Measurements from ENCODE around the gene BDH1. TPM values are rescaled to one million over a fixed set of nuclear protein-coding genes. Genes with fewer than 3 reads are reported as not detected.

The BDH1 gene
- total RNA-seq, 1 donor from 2014 or later, result 32.2 TPM

DNA sequence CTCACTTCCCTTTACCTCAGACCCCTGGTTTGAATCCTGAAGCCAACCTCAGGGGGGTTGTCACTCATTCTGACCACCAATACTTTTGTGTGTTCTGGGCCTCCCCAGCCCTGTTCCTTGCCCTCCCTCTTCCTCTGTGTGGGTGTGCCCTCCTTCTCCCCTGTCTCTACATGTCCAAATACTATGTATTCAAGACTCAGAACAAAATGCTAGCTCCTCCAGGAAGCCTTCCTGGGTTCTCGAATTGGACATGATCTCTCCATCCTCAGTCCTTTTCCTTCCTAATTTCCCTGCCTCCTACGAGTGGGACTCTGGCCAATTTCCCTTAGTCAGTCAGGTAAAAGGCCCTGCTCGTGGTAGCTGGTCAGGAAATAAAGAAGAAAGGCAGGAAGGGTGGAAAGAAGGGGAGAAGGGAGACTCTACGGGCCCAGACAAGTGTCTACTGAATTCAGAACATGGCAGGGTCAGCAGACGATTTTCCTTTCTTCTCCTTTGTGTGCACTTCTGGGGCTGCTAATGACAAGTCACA lies 79.7 kb downstream of the BDH1 start:
- TF ChIP-seq CTCF (conservative IDR thresholded peaks at IDR 0.05), result no peak
- Mint-ChIP-seq H3K27ac (ENCODE audit: unreplicated experiment) (peak overlapping the region; percentile 22), H3K4me3 (no peak overlapping the region), H3K27me3 (ENCODE audit: low read depth) (no peaks in the 10 kb centered on the region), H3K36me3 (ENCODE audit: low read depth) (no peaks in the 10 kb centered on the region), H3K4me1 (peaks cover 38% of the 10 kb centered on the region), H3K9me3 (peaks cover 2% of the 10 kb centered on the region)
- no peak for DNase-seq (ENCODE audit: low read depth, low spot score)

GRCh38 chr3:197475514-197475913 lies 80.3 kb downstream of the BDH1 start:
- Mint-ChIP-seq H3K4me1 (peaks cover 44% of the 10 kb centered on the region), H3K4me3 (no peak overlapping the region), H3K27me3 (ENCODE audit: low read depth) (no peaks in the 10 kb centered on the region), H3K36me3 (ENCODE audit: low read depth) (no peaks in the 10 kb centered on the region), H3K9me3 (peaks cover 2% of the 10 kb centered on the region), H3K27ac (ENCODE audit: unreplicated experiment) (no peak overlapping the region)
- DNase-seq (ENCODE audit: low read depth, low spot score), result no peak
- TF ChIP-seq CTCF (conservative IDR thresholded peaks at IDR 0.05), result no peak

DNA sequence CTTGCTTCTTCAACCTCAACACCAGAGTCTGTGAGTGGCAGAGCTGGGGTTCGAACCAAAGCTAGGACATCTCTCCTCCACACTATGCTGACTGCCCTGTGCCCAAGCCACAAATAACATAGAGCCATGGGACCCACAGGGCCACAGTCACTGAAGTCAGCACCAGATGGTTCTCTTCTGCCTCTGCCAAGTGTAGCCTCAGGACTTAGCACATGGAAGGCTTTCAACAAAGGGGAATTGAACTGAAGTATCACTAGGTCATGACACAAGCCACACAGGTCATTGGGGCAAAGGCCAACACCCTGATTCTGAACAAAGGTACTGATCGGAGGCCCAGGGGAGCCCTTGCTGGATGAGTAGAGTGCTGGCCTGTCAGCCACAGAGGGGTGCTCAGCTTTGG lies 83.6 kb downstream of the BDH1 start:
- no peaks in the 10 kb centered on the region for H3K9me3 Mint-ChIP-seq
- no peaks in the 10 kb centered on the region for H3K27me3 Mint-ChIP-seq (ENCODE audit: low read depth)
- peak overlapping the region; percentile 13 for H3K27ac Mint-ChIP-seq (ENCODE audit: unreplicated experiment)
- H3K4me1 Mint-ChIP-seq, result peaks cover 58% of the 10 kb centered on the region
- DNase-seq (ENCODE audit: low read depth, low spot score), result peak; percentile 36
- no peak for TF ChIP-seq CTCF (conservative IDR thresholded peaks at IDR 0.05)
- no peaks in the 10 kb centered on the region for H3K36me3 Mint-ChIP-seq (ENCODE audit: low read depth)
- no peak overlapping the region for H3K4me3 Mint-ChIP-seq

GRCh38 chr3:197471221-197472010 lies 84.4 kb downstream of the BDH1 start:
- TF ChIP-seq CTCF (conservative IDR thresholded peaks at IDR 0.05), result no peak
- H3K27me3 Mint-ChIP-seq (ENCODE audit: low read depth), result no peaks in the 10 kb centered on the region
- DNase-seq (ENCODE audit: low read depth, low spot score), result no peak
- peaks cover 65% of the 10 kb centered on the region for H3K4me1 Mint-ChIP-seq
- no peaks in the 10 kb centered on the region for H3K9me3 Mint-ChIP-seq
- H3K4me3 Mint-ChIP-seq, result no peak overlapping the region
- peak overlapping the region; percentile 13 for H3K27ac Mint-ChIP-seq (ENCODE audit: unreplicated experiment)
- H3K36me3 Mint-ChIP-seq (ENCODE audit: low read depth), result no peaks in the 10 kb centered on the region

DNA sequence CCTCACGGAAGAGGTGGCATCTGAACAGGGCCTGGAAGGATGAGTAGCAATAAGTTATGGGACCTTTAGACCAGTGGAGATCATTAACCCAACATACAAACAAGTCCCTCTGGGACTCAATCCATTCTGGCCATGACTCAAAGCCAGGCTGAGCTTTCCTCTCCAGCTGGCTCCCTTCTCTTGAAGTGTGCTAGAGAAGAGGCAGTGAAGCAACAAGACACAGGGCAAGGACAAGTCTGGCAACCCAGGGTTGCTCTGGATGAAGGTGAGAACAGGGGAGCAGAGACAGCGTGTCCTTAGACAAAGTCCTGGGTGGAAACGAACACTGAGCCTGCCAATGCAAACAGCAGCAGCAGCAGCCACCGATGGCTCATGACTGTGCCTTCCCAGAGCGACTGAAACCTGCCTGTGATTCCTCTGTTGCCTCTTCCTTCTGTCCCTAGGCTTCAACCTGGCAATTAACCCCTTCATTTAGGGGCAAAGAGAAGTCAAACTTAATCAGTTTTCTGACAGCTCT lies 86.8 kb downstream of the BDH1 start:
- Mint-ChIP-seq H3K27me3 (ENCODE audit: low read depth) (no peaks in the 10 kb centered on the region), H3K4me1 (peaks cover 84% of the 10 kb centered on the region)

More for the DNA sequence above, 86.8 kb downstream of the BDH1 start:
- Mint-ChIP-seq H3K36me3 (ENCODE audit: low read depth) (no peaks in the 10 kb centered on the region), H3K4me3 (no peak overlapping the region), H3K9me3 (no peaks in the 10 kb centered on the region), H3K27ac (ENCODE audit: unreplicated experiment) (no peak overlapping the region)
- DNase-seq (ENCODE audit: low read depth, low spot score), result no peak
- no peak for TF ChIP-seq CTCF (conservative IDR thresholded peaks at IDR 0.05)

Data from neural crest cell (in vitro differentiated cells).